GM19438 (cell line): Measurements from ENCODE around the gene CEP295NL.
"Not testable (repeated sequence)": the region's sequence is repeated elsewhere in the genome, so short reads cannot be mapped to it uniquely, and the experiment has no call there.

Source experiments
- ATAC-seq: cut with Tn5 transposase; IDR thresholded peaks from one replicate; pipeline ENCODE4 v1.9.1; 2021; ENCODE audit warnings: low read depth; ENCODE audit not compliant: unreplicated experiment

Gene CEP295NL

GRCh38 chr17:78889531-78889930, 13.5 kb downstream of the CEP295NL start:
- peak; percentile 62 for ATAC-seq

DNA sequence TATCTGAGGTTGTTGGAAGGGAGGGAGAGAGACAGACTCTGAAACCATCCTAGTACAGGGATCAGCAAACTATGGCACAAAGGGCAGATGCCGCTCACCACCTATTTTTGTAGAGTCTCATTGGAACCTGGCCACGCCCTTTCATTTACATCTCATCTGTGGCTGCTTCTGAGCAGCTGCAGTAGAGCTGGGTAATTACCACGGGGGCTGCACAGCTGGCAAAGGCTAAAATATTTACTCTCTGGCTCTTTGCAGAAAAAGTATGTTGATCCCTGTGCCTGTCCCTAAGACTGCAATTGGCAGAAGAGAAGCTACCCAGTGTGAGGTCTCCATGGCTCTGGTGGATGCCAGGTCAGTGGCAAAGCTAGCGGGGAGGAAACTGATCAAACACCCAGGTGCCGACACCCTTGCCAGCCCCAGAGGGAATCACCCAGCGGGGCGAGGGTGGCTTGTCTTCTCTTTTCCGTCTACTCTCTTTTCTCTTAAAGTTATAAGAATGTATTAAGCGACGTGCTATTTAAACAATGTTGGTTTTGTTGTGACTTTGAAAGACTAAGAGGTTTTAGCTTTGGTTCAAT, 14.0 kb downstream of the CEP295NL start:
- no peak for ATAC-seq

DNA sequence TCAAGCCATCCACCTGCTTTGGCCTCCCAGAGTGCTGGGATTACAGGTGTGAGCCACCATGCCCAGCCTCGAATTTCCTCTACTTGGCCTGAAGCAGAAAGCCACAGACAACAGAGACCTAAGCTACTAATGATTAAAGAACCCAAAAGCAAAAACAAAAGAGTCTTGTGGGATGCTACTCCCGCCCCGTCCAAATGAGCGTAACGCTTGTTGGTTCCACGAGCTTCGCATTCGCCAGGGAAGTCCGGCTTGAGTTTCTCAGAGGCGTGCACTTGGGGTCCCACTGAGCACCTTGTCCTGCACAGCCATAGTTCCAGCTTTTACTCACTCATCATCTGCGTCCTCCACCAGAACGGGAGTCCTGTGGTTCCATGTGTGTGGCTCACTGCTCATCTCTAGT, 16.0 kb downstream of the CEP295NL start:
- ATAC-seq = no peak

GRCh38 chr17:78885956-78886355, 17.0 kb downstream of the CEP295NL start:
- no peak for ATAC-seq

- ATAC-seq = no peak
Observed at GRCh38 chr17:78884876-78885667, 17.9 kb downstream of the CEP295NL start.

DNA sequence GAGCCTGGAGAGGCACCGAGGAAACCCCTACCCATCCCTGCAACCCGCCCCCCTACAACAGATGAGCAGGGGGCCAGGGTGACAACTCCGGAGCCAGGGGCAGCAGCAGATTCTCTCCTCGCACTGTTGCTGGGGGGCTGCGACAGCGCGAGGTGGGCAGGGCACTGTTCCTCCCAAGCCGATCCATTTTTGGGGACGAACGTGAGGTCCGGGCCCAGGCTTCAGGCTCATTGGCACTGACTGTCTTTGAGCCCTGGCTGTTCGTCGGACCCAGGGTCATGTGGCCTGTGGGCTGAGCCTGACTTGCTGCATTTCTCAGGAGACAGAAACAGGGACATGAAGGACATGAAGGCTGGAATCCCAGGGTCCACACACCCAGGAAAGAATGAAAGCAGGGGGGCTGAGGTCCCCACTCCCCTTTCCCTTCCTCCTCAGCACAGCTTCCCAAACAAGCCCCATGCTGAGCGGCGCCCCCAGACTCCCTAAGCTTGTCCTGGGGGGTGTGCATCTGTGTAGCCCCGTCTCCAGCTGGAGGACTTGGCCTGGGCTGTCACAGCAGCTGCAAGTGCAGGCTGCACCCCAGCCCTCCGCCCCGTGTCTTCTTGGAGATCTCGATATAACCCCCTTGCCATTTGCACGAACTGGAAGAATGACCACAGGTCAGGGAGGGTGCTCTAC, 18.7 kb downstream of the CEP295NL start:
- no peak for ATAC-seq

GRCh38 chr17:78883533-78884131, 19.4 kb downstream of the CEP295NL start:
- no peak for ATAC-seq

- no peak for ATAC-seq
Observed at GRCh38 chr17:78883089-78883532, 19.9 kb downstream of the CEP295NL start.

DNA sequence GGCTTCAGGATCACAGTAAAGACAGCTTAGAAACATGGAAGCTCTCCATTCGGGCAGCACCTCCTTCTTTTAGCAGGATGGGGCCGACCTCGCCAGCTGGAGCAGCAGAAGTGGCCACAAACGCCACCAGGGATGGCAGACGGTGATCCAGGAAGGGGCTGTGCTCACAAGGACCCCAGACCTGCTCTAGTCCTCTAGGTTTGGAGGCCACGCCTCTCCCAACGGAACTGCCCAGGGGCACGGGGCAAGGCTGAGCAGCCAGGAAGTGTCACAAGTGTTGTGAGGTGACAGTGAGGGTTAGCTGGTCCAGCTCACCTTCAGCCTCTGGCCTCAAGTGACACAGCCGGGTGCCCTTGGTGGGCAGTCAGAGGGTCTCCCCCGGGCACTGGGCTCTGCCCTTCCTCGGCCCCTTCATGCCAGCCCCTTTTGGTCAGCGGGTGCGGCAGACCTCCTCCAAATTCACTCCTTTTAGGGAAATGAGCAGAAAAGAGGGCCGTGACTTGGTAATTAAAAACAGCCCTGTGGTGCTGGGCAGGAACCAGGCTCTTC, 20.4 kb downstream of the CEP295NL start:
- no peak for ATAC-seq

DNA sequence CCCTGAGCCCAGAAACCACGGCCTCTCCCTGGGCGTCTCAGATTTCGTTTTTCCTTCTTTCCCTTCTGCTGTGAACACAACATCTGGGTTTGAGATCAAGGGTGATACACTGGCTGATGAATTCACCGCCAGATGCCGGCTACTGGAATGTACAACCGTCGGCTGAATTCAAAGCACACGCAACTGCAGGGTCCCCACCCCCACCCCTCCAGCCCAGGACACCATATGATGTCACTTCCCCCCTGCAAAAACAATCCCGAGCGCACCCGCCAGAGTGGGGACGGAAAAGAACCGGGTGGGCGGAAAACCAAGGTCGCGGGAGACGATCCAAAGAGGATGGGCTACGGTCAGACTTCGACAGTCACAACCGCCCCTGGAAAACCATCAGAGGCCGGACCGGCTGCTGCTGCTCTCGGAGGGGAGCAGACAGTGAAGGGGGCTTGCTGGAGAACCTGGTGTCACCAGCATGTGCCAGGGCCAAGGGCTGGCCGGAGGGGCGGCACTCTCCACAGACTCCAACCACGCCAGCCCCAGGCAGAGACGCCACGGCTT, 23.3 kb downstream of the CEP295NL start:
- no peak for ATAC-seq

DNA sequence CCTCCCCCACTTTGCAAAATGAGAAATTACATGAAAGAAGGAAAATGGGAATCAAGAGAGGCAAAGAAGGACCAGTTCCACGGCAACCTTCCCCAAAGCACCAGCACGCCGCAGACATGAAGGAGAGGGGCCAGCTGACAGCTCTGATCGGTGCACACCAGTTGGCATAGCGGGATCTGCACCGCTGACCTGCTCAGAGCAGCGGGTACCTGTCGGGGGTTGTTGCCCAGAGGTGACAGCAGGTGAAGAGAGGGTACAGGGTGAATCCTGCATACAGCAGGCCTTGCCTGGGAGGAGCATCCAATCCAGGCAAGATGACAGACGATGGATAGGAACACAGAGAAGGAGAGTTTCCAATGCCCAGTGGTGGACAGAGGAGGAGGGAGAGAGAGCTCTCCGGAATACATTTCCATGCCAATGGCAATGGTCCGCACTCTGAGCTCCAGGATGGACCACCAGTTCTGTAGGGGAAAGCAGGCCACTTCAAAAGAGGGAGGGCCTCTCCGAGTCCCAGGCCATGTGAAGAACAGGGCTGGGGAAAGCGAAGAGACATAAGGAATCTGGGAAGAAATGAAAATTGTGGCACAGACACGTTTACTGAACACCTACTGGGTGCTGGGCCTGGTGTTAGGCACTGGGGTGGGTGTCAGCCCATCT, 24.0 kb downstream of the CEP295NL start:
- no peak for ATAC-seq

DNA sequence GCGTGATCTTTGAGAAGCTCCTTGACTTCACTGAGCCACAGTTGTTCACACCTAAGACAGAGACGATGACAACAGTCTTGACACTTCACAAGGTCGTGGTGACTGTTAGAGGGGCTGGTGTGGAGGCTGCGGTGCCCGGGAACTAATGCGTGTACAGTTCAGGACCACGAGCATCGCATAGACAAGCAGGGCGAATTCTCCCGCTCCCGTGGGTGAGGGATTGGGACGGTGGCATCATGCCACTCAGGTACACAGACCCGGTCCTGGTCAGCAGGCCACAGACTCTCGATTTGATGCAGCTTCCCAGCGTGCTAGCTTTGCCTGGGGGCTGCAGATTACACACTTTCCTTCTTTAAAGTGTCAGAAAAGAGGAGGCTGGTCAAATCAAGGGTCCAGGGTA, 24.7 kb downstream of the CEP295NL start:
- ATAC-seq = no peak

- not testable (repeated sequence) for ATAC-seq
Observed at GRCh38 chr17:78876954-78877517, 26.0 kb downstream of the CEP295NL start.

- no peak for ATAC-seq
Observed at GRCh38 chr17:78876094-78876597, 26.9 kb downstream of the CEP295NL start.

DNA sequence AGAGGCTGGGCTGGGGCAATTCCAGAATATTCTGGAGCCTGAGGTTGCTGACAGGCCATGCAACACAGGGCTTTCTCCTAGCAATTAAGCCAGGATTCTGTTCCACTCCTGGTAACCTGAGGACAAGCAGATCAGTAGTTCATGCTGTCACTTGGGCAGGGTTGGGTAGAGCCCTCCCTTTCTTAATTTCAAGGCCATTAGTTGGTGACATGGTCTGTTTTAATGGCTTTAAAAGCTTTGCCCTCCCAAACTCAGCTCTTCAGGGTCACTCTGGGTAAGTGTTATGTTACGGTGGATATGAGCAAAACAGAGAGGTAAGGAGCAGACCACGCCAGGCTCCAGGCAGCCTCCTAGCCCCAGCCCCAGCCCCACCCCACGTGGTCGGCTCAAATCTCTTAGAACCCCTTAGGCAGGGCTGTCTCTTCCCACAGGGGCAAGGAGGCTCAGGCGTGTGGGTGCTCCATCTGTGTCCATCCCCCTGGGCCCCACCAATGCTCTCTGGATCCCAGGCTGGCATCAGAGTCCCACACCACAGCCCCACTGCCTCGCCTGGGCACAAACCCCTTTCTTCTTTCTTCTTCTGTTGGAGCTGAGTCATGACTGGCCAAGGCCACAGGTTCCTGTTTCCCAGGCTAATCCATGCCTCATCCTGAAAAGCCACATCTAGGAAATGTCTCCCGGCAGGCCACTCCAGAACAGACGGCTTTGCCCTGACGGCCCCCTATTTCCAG, 27.5 kb downstream of the CEP295NL start:
- ATAC-seq = no peak

DNA sequence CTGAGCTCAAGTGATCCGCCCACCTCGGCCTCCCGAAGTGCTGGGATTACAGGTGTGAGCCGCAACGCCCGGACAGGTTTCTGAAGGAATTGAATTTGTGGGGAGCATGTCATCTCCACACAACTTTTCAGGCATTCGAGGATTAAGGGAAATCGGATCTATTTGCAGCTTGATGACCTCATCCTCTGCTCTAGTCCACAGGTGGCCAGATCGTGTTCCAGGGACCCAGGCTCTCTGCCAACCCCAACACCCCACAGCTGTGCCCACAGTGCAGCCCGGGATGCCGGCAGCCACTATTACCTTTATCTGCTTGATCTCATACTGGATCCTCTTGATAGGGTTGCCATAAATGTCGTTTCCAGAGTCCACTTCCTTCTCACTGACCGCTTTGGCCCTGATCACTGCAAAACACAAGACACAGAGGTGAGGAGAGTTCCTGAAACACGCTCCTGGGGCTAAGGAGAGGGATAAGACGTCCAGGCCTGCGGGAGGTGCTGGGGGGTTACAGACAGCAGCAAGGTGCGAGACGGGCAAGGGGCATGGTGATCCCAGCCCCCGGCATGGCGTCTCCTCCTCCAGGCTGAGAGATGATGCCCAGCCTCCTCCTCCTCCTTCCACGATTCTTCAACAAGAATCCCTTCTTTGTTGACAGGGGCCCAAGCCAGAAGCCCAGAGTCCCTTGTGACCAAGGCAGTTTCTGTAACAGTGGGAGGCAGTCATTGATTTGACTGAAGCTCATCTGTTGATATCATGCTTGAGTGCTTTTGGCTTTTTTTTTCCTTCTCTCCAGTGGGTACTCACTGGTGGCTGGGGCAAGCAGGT, 29.3 kb downstream of the CEP295NL start:
- ATAC-seq = no peak

DNA sequence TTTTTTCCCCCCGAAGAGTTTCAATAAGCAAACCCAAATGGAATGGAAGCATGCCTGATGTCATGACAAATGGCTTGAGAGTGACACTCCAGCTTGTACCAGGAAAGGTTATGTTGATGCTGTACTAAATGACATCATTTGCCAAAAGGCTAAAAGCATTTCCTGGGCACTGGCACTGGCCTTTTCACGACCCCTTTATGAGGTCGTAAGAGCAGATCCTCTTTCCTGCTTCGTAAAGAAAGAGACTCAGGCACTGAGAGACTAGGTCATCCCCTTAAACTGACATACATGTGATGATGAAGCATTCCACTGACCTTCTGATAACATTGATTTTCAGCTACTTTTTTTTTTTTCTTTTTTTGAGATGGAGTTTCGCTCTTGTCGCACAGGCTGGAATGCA, 30.5 kb downstream of the CEP295NL start:
- ATAC-seq = no peak

GRCh38 chr17:78870621-78871020, 32.4 kb downstream of the CEP295NL start:
- ATAC-seq = no peak
